GM12872 (cell line): ENCODE results near the gene RASSF3.

Experiments used
- TF ChIP-seq, protein P1 (sequence below): IDR thresholded peaks from 3 replicates; pipeline ENCODE4 v1.5.1; 2011; ENCODE audit warnings: low read depth, mild to moderate bottlenecking, low read length, moderate library complexity; ENCODE audit not compliant: insufficient read depth

Gene RASSF3

DNA sequence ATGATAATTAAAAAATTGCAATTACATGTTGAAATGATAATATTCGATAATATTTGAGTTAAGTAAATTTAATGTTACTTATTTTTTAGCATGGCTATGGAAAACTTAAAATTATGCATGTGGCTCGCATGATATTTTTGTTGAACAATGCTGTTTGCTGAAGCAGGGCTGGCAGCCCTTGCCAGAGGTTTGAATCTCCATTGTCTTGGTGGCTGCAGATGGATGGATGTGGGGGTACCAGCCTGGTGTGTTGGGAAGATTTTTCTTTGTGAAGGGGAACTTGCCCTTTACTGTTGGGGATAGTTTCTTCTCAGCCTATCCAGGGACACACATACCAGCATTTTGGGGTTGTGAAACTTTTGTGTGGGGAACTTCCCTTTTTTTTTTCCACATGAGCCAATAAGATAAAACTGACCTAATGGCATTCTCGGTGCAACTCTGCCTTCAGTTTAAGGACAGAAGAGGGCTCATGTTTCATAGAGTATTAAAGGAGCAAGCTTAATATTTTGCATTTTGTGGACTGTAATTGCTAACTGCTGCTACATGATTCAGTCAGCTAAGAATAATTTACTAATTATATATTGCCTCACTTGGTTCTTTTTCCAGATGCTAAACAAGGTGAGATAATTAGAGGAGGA, 8.8 kb downstream of the RASSF3 start:
- TF ChIP-seq, protein P1, sequence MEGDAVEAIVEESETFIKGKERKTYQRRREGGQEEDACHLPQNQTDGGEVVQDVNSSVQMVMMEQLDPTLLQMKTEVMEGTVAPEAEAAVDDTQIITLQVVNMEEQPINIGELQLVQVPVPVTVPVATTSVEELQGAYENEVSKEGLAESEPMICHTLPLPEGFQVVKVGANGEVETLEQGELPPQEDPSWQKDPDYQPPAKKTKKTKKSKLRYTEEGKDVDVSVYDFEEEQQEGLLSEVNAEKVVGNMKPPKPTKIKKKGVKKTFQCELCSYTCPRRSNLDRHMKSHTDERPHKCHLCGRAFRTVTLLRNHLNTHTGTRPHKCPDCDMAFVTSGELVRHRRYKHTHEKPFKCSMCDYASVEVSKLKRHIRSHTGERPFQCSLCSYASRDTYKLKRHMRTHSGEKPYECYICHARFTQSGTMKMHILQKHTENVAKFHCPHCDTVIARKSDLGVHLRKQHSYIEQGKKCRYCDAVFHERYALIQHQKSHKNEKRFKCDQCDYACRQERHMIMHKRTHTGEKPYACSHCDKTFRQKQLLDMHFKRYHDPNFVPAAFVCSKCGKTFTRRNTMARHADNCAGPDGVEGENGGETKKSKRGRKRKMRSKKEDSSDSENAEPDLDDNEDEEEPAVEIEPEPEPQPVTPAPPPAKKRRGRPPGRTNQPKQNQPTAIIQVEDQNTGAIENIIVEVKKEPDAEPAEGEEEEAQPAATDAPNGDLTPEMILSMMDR: no peak

DNA sequence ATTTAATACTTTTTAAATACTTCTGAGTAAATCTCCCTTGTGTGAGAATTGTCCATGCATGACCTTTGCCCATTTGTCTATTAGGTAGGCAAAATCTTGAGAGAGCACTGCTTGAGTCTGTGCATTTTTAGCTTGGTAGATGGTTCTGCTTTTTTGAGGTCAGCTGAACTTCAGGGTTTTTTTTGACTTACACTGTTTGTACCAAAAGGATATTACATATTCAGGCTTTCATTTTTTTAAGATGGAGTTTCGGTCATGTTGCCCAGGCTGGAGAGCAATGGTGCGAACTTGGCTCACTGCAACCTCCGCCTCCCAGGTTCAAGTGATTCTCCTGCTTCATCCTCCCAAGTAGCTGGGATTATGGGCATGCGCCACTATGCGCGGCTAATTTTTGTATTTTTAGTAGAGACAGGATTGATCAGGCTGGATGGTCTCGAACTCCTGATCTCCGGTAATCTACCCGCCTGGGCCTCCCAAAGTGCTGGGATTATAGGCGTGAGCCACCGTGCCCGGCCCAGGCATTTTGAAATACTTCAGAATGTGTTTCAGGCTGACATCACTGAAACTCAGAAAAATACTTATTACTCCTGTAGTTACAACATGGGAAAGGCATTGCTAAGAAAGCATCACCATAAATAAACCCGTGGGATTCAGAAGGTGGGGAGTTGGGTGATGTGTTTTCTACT, 11.1 kb downstream of the RASSF3 start:
- TF ChIP-seq, protein P1: no peak

DNA sequence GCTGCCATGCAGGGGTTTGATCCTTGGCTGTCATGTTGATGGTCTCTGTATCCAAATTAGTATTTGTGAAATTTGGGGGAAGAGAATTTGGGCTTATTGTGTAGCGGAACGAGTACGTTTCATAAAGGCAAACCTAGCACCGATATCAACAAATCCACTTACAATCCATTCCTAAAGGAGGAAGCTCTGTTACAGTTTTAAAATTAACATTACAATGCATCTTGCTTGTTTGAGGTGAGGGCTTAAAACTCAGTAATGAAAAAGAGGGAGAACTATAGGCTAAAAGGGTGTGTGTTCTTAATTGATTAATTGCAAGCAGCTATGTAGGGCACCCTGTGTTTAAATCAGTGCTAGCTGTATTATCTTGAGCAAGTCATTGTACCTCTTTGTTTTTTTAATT, 13.7 kb downstream of the RASSF3 start:
- TF ChIP-seq, protein P1: no peak

DNA sequence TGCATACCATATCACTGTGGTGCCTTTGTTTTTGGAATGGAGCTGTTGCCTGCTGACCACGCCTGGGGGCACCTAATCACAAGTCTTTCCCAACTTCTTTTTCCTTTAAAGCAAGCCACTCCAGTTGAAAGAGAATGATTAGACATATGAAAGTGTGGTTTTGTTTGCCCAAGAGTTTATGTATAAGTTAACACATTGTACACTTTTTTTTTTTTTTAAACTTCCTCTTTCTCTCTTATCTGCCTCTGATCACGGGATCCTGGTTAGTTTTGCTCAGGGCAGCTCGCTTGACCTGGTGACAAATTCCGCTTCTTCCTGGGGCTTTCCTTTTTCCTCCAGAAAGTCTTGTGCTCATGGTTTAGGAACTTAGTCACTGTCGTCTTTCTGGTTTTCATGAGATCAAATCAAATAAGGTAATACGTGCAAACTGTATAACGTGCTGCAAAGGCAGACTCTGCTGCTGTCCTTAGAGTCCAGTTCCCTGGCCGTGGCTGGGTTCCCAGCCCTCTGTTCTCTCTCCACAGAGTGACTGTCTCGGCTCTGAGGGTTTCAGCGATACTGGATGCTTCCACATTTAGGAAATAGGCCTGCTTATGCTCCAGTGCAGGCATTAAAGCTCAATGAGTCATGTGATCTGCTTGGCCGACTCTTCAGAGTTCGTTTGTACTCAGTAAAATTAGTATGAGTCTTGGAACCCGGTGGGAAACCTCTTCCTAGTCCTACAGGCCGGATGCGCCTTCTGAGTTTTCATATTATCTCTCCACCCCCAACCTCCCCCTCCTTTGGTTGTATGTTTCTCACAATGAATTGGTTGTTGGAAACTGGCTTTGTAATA, 15.2 kb downstream of the RASSF3 start:
- TF ChIP-seq, protein P1: no peak

DNA sequence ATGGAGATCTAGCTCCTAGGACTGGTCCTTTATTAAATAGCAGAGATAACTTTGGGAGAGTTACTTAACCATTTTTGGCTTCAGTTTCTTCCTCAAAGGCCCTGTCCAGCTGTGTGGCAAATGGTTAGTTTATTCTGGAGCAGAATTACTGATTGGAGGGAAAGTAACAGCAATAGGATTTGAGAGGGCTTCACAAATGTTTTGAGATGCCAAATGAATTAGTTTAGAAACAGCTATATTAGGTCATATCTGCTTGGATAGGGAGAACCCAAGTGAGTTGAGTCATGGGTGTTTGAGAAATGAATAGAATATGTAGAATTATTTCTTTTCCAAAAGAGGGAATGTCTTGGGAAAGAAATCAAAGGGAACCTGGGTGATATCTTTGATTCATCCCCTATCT, 17.5 kb downstream of the RASSF3 start:
- TF ChIP-seq, protein P1: no peak

DNA sequence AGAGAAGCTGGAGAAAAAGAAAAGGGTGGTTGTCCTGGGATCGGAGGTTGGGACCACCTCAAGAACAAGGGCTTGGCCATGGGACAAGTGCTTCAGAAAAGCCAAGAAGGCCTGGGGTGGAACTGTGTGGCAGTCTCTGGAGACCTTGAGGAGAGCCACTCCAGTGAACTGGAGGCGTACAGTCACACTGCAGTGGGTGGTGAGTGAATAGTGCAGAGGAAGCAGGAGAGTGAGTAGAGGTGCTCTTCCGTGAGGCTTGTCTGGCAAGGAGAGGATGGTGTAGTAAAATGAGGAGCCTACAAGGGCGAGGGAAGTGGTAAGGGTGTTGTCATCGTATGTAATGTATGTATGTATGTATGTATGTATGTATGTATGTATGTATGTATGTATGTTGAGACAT, 20.9 kb downstream of the RASSF3 start:
- TF ChIP-seq, protein P1: no peak
